CD4-positive, alpha-beta T cell treated with Interleukin-17A for 4 hours (primary cell): Measurements from ENCODE around the gene DCC.

Experiments
- DNase-seq: peaks from one replicate; pipeline ENCODE4 v3.0.0-alpha.2; 2020; ENCODE audit warnings: mixed read lengths

Gene DCC

GRCh38 chr18:52715421-52715820, 375.4 kb downstream of the DCC start:
- DNase-seq: no peak

GRCh38 chr18:52715991-52716390, 376.0 kb downstream of the DCC start:
- no peak for DNase-seq

GRCh38 chr18:52716973-52717372, 377.0 kb downstream of the DCC start:
- no peak for DNase-seq

- DNase-seq: no peak
Observed at GRCh38 chr18:52722904-52723303, 382.9 kb downstream of the DCC start.

GRCh38 chr18:52723550-52723970, 383.6 kb downstream of the DCC start:
- DNase-seq: no peak

- DNase-seq: no peak
Observed at GRCh38 chr18:52730972-52731619, 391.1 kb downstream of the DCC start.

GRCh38 chr18:52738946-52739345, 398.9 kb downstream of the DCC start:
- no peak for DNase-seq

- no peak for DNase-seq
Observed at GRCh38 chr18:52746986-52747385, 407.0 kb downstream of the DCC start.

- DNase-seq: no peak
Observed at GRCh38 chr18:52747869-52748268, 407.9 kb downstream of the DCC start.

GRCh38 chr18:52748343-52748742, 408.3 kb downstream of the DCC start:
- no peak for DNase-seq

- DNase-seq: no peak
Observed at GRCh38 chr18:52749542-52749941, 409.5 kb downstream of the DCC start.

GRCh38 chr18:52750995-52751394, 411.0 kb downstream of the DCC start:
- no peak for DNase-seq

- no peak for DNase-seq
Observed at GRCh38 chr18:52764316-52764715, 424.3 kb downstream of the DCC start.

- no peak for DNase-seq
Observed at GRCh38 chr18:52766002-52766545, 426.1 kb downstream of the DCC start.

GRCh38 chr18:52781113-52781512, 441.1 kb downstream of the DCC start:
- no peak for DNase-seq

GRCh38 chr18:52791321-52791720, 451.3 kb downstream of the DCC start:
- no peak for DNase-seq

GRCh38 chr18:52812834-52813233, 472.8 kb downstream of the DCC start:
- DNase-seq: no peak

GRCh38 chr18:52813635-52814416, 473.8 kb downstream of the DCC start:
- DNase-seq: no peak

- DNase-seq: no peak
Observed at GRCh38 chr18:52815651-52816050, 475.7 kb downstream of the DCC start.

GRCh38 chr18:52816121-52816520, 476.1 kb downstream of the DCC start:
- no peak for DNase-seq

- no peak for DNase-seq
Observed at GRCh38 chr18:52822160-52822559, 482.2 kb downstream of the DCC start.

GRCh38 chr18:52824126-52824525, 484.1 kb downstream of the DCC start:
- no peak for DNase-seq

GRCh38 chr18:52826994-52827393, 487.0 kb downstream of the DCC start:
- DNase-seq: no peak

GRCh38 chr18:52829320-52829719, 489.3 kb downstream of the DCC start:
- DNase-seq: no peak
